ENCODE measurements around the gene VPS25.
"Not testable (repeated sequence)": the region's sequence is repeated elsewhere in the genome, so short reads cannot be mapped to it uniquely, and the experiment has no call there.

Gene VPS25

GRCh38 chr17:42773290-42774035 lies at the start of gene VPS25:
Gene VPS25 (plus strand): TSS chr17:42773449. CDS start chr17:42773476, 27 bp downstream.
- DNase-seq (ENCODE audit: low spot score): peak; percentile 88

- DNase-seq (ENCODE audit: low spot score): no peak
Measured at GRCh38 chr17:42723636-42724035, 49.6 kb upstream of the VPS25 start.

- DNase-seq (ENCODE audit: low spot score): no peak
Measured at GRCh38 chr17:42725143-42725542, 48.1 kb upstream of the VPS25 start.

- no peak for DNase-seq (ENCODE audit: low spot score)
Measured at GRCh38 chr17:42740699-42741098, 32.5 kb upstream of the VPS25 start.

GRCh38 chr17:42742916-42743315 lies 30.3 kb upstream of the VPS25 start:
- not testable (repeated sequence) for DNase-seq (ENCODE audit: low spot score)

GRCh38 chr17:42743595-42744282 lies 29.5 kb upstream of the VPS25 start:
- DNase-seq (ENCODE audit: low spot score): peak; percentile 53

- DNase-seq (ENCODE audit: low spot score): peak; percentile 77
Measured at GRCh38 chr17:42744283-42744805, 28.9 kb upstream of the VPS25 start.

- DNase-seq (ENCODE audit: low spot score): peak; percentile 93
Measured at GRCh38 chr17:42744806-42745617, 28.2 kb upstream of the VPS25 start, which contains the start of gene EZH1. Gene EZH1 (minus strand): TSS chr17:42745040. CDS start chr17:42728941, 16,099 bp downstream.

- no peak for DNase-seq (ENCODE audit: low spot score)
Measured at GRCh38 chr17:42748202-42748907, 24.9 kb upstream of the VPS25 start.

GRCh38 chr17:42748908-42749798 lies 24.1 kb upstream of the VPS25 start:
- DNase-seq (ENCODE audit: low spot score): no peak

GRCh38 chr17:42750739-42751344 lies 22.4 kb upstream of the VPS25 start:
- no peak for DNase-seq (ENCODE audit: low spot score)

GRCh38 chr17:42751628-42752027 lies 21.6 kb upstream of the VPS25 start:
- no peak for DNase-seq (ENCODE audit: low spot score)

- no peak for DNase-seq (ENCODE audit: low spot score)
Measured at GRCh38 chr17:42754782-42755181, 18.5 kb upstream of the VPS25 start.

- DNase-seq (ENCODE audit: low spot score): no peak
Measured at GRCh38 chr17:42759982-42760651, 13.1 kb upstream of the VPS25 start.

- DNase-seq (ENCODE audit: low spot score): no peak
Measured at GRCh38 chr17:42760652-42761581, 12.3 kb upstream of the VPS25 start, which contains the start of gene RAMP2. Gene RAMP2 (plus strand): TSS chr17:42761227. CDS start chr17:42761262, 35 bp downstream.

GRCh38 chr17:42761638-42762037 lies 11.6 kb upstream of the VPS25 start:
- no peak for DNase-seq (ENCODE audit: low spot score)

- no peak for DNase-seq (ENCODE audit: low spot score)
Measured at GRCh38 chr17:42766124-42766523, 7.1 kb upstream of the VPS25 start.

GRCh38 chr17:42767512-42767911 lies 5.7 kb upstream of the VPS25 start:
- DNase-seq (ENCODE audit: low spot score): no peak
